GM23338 (cell line): ENCODE data around the gene ADGRV1. TPM values are rescaled to one million over a fixed set of nuclear protein-coding genes. Genes with fewer than 3 reads are reported as not detected.

ENCODE experiments used
- ATAC-seq: fragments of 200-7000 bp; cut with Tn5 transposase; 3 replicates; pipeline ENCODE4 v1.9.1; 2020
- DNase-seq: peaks from one replicate; pipeline ENCODE4 v3.0.0-alpha.2; 2015; ENCODE audit warnings: low spot score
- H2AFZ ChIP-seq: fragments of 200-600 bp; sonication (generic); 2 replicates; pipeline ENCODE4 v1.8.0; 2016; ENCODE audit warnings: antibody characterized with exemption, mild to moderate bottlenecking, moderate library complexity
- H3F3A ChIP-seq: fragments of 200-600 bp; sonication (generic); replicated peaks from 2 replicates; pipeline ENCODE4 v1.8.0; 2017; ENCODE audit warnings: antibody characterized with exemption, mixed run types, low read depth
- H3K27ac ChIP-seq: fragments of 200-600 bp; sonication (generic); 2 replicates; pipeline ENCODE4 v1.6.1; 2016; ENCODE audit warnings: low read depth
- H3K27me3 ChIP-seq: fragments of 200-600 bp; sonication (generic); 2 replicates; pipeline ENCODE4 v1.8.0; 2016; ENCODE audit warnings: mild to moderate bottlenecking, mixed run types, moderate library complexity; ENCODE audit not compliant: insufficient read depth
- H3K36me3 ChIP-seq: fragments of 200-600 bp; sonication (generic); 2 replicates; pipeline ENCODE4 v1.8.0; 2016; ENCODE audit warnings: mild to moderate bottlenecking; ENCODE audit not compliant: insufficient read depth
- H3K4me1 ChIP-seq: fragments of 200-600 bp; sonication (generic); 2 replicates; pipeline ENCODE4 v1.8.0; 2016; ENCODE audit warnings: mild to moderate bottlenecking, moderate library complexity; ENCODE audit not compliant: insufficient read depth
- H3K4me2 ChIP-seq: fragments of 200-600 bp; sonication (generic); 2 replicates; pipeline ENCODE4 v1.7.1; 2017; ENCODE audit warnings: mixed run types
- H3K4me3 ChIP-seq: fragments of 200-600 bp; sonication (generic); 2 replicates; pipeline ENCODE4 v1.6.1; 2016; ENCODE audit warnings: mixed run types
- H3K79me2 ChIP-seq: fragments of 200-600 bp; sonication (generic); replicated peaks from 2 replicates; pipeline ENCODE4 v1.8.0; 2017; ENCODE audit warnings: mild to moderate bottlenecking; ENCODE audit not compliant: insufficient read depth
- H3K9me2 ChIP-seq: fragments of 200-600 bp; sonication (generic); 2 replicates; pipeline ENCODE4 v1.8.0; 2017; ENCODE audit not compliant: insufficient read depth
- H4K20me1 ChIP-seq: fragments of 200-600 bp; sonication (generic); replicated peaks from 2 replicates; pipeline ENCODE4 v1.8.0; 2017; ENCODE audit warnings: mild to moderate bottlenecking; ENCODE audit not compliant: insufficient read depth
- H3K27ac Mint-ChIP-seq: 2 replicates; pipeline ENCODE4 v1.8.0; 2020; ENCODE audit warnings: inconsistent platforms, mild to moderate bottlenecking, moderate library complexity, mixed read lengths
- H3K27me3 Mint-ChIP-seq: 3 replicates; pipeline ENCODE4 v1.8.0; 2022; ENCODE audit warnings: low read depth, mild to moderate bottlenecking, moderate library complexity, mixed read lengths, inconsistent platforms; ENCODE audit not compliant: insufficient read depth, poor library complexity
- H3K36me3 Mint-ChIP-seq: 3 replicates; pipeline ENCODE4 v1.8.0; 2021; ENCODE audit warnings: low read depth, mild to moderate bottlenecking, inconsistent platforms, moderate library complexity, mixed read lengths
- H3K4me1 Mint-ChIP-seq: 3 replicates; pipeline ENCODE4 v1.8.0; 2020; ENCODE audit warnings: mild to moderate bottlenecking, inconsistent platforms, mixed read lengths
- H3K4me3 Mint-ChIP-seq: 3 replicates; pipeline ENCODE4 v1.8.0; 2021; ENCODE audit warnings: moderate library complexity, mild to moderate bottlenecking, inconsistent platforms, mixed read lengths
- H3K9me3 Mint-ChIP-seq: 3 replicates; pipeline ENCODE4 v1.8.0; 2020; ENCODE audit warnings: moderate library complexity, mild to moderate bottlenecking, inconsistent platforms, mixed read lengths
- CREB1 ChIP-seq: fragments of 250-450 bp; sonication (Bioruptor Pico); IDR thresholded peaks from 2 replicates; pipeline ENCODE4 v1.5.0; 2020; ENCODE audit warnings: low read depth, mild to moderate bottlenecking, moderate library complexity
- ETS1 ChIP-seq: IDR thresholded peaks from 2 replicates; pipeline ENCODE4 v1.6.1; 2016; ENCODE audit warnings: antibody characterized with exemption
- EZH2 ChIP-seq: fragments of 200-600 bp; sonication (generic); IDR thresholded peaks from one replicate; pipeline ENCODE4 v1.8.0; 2017; ENCODE audit warnings: antibody characterized with exemption, mild to moderate bottlenecking, low read depth; ENCODE audit not compliant: unreplicated experiment
- EZH2phosphoT487 ChIP-seq: fragments of 200-600 bp; sonication (generic); IDR thresholded peaks from one replicate; pipeline ENCODE4 v1.8.1; 2018; ENCODE audit warnings: antibody characterized with exemption; ENCODE audit not compliant: unreplicated experiment
- JUNB ChIP-seq: IDR thresholded peaks from one replicate; pipeline ENCODE4 v1.6.1; 2016; ENCODE audit warnings: antibody characterized with exemption; ENCODE audit not compliant: unreplicated experiment
- STAT1 ChIP-seq: IDR thresholded peaks from one replicate; pipeline ENCODE4 v1.6.1; 2016; ENCODE audit warnings: antibody characterized with exemption; ENCODE audit not compliant: unreplicated experiment
- ZNF114 ChIP-seq: fragments of 250-450 bp; sonication (Bioruptor Pico); IDR thresholded peaks from 2 replicates; pipeline ENCODE4 v1.5.0; 2020; ENCODE audit warnings: mild to moderate bottlenecking, moderate library complexity
- ZNF331 ChIP-seq: fragments of 250-450 bp; sonication (Bioruptor Pico); IDR thresholded peaks from 2 replicates; pipeline ENCODE4 v1.5.0; 2020; ENCODE audit warnings: low read depth, mild to moderate bottlenecking, moderate library complexity
- ZNF462 ChIP-seq: fragments of 250-450 bp; sonication (Bioruptor Pico); IDR thresholded peaks from 2 replicates; pipeline ENCODE4 v1.5.0; 2020; ENCODE audit warnings: mild to moderate bottlenecking, moderate library complexity
- polyA plus RNA-seq: library from polyadenylated mRNA; unstranded; fragments of >200 nt; fragmentation: Nextera tagmentation; extraction: Ambion mirVana; gene quantifications from 2 replicates; pipeline ENCODE4 v1.2.1, GENCODE V29; 2016
- total RNA-seq: library from RNA; depleted of rRNA; stranded (reverse); fragments of >200 nt; shearing (Covaris generic); gene quantifications from 2 replicates; pipeline ENCODE4 v1.2.3, GENCODE V29; 2014

The ADGRV1 gene
- total and polyA plus RNA-seq, 2 experiments from 2014 or later = 46.1 to 149 TPM

GRCh38 chr5:91072881-91073280 is 514.3 kb downstream of the ADGRV1 start (continued):
- TF ChIP-seq ETS1 (no peak), STAT1 (no peak), ZNF462 (CRISPR knock-in tag) (no peak), CREB1 (CRISPR knock-in tag) (no peak), ZNF114 (CRISPR knock-in tag) (no peak)

- no peak overlapping the region for H3K27ac ChIP-seq
- no peaks in the 10 kb centered on the region for H3F3A ChIP-seq
- no peaks in the 10 kb centered on the region for H3K4me1 ChIP-seq
- no peak overlapping the region for H3K4me2 ChIP-seq
- no peak for TF ChIP-seq ZNF114 (CRISPR knock-in tag)
- TF ChIP-seq EZH2phosphoT487 = no peak
- no peak for TF ChIP-seq ZNF331 (CRISPR knock-in tag)
- TF ChIP-seq CREB1 (CRISPR knock-in tag) = no peak
- TF ChIP-seq EZH2 = no peak
- no peak for TF ChIP-seq STAT1
- no peak for TF ChIP-seq JUNB
- DNase-seq (no peak), ATAC-seq (no peak)
- H3K4me3 ChIP-seq = no peak overlapping the region
- Mint-ChIP-seq H3K4me3 (no peak overlapping the region), H3K9me3 (no peaks in the 10 kb centered on the region), H3K27ac (no peak overlapping the region), H3K36me3 (peaks cover 11% of the 10 kb centered on the region; the same call in 2 of the 3 replicates), H3K4me1 (no peaks in the 10 kb centered on the region), H3K27me3 (peaks cover 2% of the 10 kb centered on the region)
- H4K20me1 ChIP-seq = no peaks in the 10 kb centered on the region; the same call in 1 of the 2 replicates
- no peak overlapping the region for H2AFZ ChIP-seq
- no peaks in the 10 kb centered on the region for H3K9me2 ChIP-seq
- no peaks in the 10 kb centered on the region for H3K79me2 ChIP-seq
- no peaks in the 10 kb centered on the region for H3K27me3 ChIP-seq
- H3K36me3 ChIP-seq = no peaks in the 10 kb centered on the region
These were observed 516.0 kb downstream of the ADGRV1 start for GRCh38 chr5:91074615-91075014.
